AML-193 (cell line): ENCODE results near the gene COL21A1.

Experiments used
- DNase-seq, 2 experiments: peaks; one replicate each; lab custom pipeline; 2025; lab: John Stamatoyannopoulos, UW

The COL21A1 gene

DNA sequence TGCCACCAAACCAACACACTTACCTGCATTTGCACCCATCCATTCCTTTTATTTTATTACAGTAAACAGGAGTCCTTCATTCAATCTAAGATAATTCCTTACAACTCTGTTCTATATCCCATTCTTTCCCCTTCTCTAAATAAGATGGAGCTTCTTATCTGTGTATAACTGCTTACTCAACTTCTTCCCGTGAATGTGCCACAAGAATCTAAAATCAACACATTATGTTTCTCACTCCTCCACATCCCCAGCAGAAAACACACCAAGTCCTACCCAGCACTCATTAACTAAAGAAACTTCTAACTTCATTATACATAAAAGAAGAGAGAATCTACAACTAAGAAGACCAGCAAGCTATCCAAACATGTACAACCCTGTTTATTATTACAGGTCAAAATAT is 141.1 kb downstream of the COL21A1 start:
- DNase-seq: no peak

DNA sequence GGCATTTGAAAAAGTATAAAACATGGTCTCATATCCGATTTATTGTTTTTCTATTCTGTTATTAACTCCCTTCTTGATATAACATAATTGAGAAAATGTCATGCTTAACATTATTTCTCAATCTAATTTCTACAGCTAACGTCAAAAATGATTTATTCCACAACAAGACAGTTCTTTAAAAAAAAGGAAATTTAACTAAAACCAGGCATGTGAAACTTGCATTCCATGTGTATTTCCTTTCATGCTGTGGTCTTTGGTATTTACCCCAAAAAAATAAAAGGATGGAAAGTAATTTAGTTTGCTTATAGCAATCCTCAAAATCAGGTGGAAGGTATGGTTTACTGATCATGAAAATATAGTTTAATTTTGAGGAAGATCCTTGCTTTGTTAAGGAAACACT is 142.8 kb downstream of the COL21A1 start:
- DNase-seq: no peak

DNA sequence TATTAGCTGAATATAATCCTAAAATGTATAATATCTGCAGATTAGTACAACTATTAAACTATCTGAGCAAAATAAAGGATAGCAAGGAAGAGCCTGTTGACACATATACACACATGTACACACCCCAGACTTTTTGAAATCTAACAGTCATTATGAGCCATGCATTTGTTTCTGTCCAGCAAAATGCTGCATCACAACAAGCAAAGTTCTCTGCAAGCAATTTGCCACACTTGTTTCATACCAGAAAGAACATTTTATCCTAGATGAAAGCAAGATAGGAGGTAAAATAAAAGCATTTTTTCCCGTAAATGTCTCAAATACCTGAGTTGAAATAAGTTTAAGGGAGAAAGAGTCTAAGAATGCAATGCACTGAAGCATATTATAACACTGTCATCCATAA is 145.2 kb downstream of the COL21A1 start:
- no peak for DNase-seq

DNA sequence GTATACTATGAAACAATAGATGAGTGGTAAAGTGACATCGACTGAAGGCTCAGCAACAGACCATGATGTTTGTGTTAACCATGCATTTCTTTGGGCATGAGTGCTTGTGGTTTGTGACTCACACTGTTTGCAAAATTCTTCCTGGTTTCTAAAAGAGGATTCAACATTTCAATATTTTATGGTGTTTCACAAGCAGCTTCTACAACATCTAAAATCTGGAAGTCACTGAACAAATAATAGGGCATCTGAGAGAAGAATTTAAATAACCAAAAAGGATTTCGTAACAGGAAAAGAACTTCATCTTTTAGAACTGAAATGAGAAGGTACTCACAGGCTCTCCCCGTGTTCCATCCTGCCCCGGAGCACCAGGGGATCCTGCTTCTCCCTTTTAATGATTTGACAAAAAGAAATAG is 146.2 kb downstream of the COL21A1 start:
- peak; percentile 100 for DNase-seq

DNA sequence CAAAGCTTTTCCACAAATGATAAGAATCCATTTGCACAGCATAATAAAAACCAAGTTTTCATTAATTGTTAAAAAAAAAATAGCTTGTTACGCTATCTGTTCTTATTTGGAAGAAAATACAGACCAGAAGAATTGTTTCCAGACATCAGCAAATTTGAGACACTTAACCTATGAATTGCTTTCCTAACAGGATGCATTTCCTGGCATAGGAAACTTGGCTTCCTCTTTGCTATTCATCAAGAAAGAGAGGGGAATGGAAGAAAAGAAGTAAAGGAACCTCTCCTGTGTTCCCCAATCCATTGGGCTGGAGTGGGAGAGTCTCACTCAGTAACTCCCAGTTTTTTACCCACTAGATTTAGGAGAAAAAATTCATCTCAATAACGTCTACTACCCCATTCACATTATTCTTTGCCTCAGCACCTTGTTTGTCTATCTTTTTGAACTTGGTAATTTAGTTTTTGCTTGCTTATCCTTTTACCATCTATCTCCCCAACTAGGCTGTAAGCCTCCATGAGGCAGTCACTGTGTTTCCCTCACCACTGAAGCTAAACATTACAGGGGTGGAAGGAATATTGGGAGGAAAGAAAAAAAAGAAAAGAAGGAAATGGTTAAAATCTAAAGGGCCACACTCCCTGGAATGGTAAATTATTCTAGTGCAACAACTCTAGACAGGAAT is 150.3 kb downstream of the COL21A1 start:
- DNase-seq: no peak

DNA sequence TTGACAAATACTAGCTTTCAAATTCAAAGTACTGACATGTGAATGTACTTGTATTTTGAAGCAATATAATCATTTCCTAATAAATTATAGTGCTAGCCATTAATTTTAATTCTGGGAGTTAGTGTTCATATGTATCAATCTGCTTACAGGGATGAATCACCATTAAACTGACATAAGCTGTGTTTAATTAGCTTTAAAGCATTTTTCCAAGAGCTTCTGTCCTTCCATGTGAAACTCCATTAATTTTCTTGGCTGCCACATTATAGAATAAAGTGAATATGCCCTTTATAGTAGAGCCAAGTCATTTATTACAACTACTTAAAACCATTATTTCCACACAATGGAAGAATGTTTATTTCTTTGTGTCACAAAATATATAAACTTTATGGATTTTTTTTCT is 150.8 kb downstream of the COL21A1 start:
- DNase-seq: no peak

DNA sequence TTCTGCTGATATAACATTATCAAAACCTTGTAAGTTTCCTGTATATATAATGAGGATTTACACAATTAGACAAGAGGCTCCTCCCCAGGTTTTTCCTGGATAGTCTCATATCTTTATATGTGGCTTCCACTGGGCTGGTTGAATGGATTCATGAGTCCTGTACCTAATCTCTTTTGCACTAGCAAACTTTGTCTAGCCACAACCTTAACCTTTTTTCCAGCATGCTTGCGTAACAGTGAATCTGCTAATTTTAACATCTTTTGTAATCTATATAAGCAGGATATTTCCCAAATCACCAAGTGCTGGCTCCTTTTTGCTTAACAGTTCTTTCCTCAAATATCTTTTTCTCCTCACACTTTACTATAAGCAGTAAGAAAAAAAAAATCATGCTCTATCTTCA is 153.6 kb downstream of the COL21A1 start:
- peak; percentile 65 to 73 for DNase-seq

DNA sequence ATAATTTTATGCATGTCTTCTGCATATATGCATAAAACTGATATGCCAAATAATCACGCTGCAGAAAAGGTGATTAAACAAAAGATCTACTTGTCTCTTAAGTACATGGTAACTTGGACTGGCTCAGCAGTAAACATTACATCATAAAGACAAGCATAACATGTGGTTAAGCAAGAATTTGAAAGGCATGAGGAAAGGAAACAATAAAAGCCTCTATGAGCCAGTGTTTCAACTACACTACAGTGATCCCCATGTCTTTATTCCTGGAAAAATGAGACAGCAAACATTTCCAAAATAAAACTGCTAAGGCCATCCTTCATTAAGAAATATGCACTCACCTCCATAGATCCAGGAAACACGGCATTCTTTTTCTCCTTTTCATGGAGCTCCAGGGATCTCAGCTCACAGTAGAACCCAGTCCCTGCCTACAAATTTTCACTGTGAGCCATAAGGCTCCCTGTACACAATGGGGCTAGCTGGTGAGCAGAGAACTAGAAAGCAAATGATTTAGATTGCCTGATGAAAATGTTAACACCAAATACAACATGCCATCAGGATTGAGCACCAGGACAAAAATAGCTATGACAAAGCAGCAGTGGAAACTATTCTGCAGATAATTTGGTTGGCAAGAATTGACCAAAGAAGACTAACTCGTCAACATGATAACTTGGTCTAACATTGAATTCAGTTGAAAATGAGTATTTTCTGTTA is 156.1 kb downstream of the COL21A1 start:
- DNase-seq: peak; percentile 73 to 76

DNA sequence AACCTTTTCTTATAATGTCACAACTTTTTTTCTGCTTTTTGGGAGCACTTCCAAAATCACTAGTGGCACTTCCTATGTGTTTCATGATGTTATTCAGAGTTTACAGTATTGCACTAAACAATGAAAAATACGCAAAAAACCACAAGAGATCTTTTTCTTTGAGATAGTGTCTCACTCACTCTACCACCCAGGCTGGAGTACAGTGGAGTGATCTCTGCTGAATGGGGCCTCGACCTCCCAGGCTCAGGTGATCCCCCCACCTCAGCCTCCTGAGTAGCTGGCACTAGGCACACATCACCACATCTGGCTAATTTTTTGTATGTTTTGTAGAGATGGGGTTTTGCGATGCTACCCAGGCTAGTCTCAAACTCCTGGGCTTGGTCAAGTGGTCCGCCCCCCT is 158.7 kb downstream of the COL21A1 start:
- DNase-seq: no peak

DNA sequence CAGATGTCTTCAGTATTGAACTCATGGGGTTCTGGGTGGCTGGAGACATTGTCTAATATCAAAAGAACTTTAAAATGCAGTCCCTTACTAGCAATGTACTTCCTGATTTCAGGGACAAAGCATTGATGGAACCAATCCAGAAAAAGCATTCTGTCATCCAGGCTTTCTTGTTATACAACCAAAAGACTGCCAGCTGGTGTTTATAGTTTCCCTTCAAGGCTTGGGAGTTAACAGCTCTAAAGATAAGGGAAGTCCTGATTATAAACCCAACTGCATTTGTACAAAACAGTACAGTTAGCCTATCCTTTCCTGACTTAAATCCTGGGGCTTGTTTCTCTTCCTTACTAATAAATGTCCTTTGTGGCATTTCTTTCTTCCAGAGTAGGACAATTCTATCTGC is 160.0 kb downstream of the COL21A1 start:
- no peak for DNase-seq

DNA sequence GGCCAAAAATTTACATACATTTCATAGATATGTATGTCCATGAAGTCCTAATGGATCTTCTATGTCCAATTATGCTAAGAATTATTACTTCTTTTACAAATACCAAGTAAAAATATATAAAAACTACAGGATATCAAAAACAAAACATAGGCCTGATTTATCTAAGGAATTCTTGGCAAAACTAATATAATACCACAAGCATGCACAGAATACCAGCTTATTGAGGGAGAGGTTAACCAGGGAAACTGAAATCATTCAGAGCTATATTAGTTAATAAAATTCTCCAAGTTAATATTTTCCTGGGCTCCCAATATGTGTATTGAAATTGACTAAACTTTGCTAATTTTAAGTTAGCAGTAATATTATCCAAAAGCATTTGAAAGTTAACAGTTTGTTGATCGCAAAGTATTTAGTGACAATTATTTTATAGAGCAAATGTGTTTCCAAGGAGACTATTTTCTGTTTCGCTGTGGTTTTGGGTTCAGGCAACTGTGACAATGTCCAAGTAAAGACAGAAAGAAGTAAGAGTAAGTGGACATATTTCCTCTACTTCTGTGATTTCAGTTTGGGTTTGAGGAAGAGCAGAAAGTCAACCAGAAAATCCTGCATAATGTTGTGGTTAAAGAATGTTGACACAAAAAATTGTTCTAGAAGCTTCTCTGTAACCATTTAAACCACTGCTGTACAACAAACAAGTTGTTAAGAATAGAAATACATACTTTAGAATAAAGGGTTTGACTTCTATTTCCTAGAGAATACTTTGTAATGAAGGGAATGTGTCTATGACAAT is 167.4 kb downstream of the COL21A1 start:
- DNase-seq: no peak

DNA sequence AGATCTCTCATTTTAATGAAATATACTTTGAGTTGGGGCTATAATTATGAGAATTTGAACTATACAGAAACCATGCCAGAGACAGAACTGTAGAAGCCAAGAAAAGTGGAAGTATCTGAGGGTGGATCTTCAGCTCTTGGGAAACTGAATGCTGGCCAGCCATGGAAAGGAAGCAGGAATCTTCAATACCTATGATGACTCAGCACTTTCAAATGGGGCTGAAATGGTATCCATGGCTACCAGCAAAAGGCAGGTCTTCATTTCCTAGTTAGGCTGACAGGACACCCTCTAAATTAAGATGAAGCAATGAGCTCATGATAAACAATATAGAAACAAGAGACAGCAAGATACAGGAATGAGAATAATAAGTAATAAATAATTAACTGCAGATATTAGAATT is 171.3 kb downstream of the COL21A1 start:
- DNase-seq: no peak

DNA sequence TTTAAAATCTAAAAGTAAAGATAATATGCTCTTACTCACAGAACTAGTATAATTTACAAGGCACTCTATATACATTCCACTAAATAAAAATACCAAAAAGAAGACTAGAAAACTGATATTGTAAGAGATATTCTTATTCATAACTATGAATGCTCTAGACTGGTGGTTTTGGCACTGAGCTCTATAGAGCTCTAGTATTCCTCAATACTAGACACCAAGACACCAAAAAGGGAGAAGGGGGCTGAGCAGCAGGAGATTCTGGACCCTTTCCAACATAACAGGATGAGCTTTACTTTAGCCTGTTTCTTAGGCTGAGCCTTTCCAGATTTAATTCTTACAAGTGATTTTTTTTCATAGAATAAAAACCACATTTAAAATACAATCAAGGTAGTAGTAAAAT is 173.6 kb downstream of the COL21A1 start:
- DNase-seq: no peak

DNA sequence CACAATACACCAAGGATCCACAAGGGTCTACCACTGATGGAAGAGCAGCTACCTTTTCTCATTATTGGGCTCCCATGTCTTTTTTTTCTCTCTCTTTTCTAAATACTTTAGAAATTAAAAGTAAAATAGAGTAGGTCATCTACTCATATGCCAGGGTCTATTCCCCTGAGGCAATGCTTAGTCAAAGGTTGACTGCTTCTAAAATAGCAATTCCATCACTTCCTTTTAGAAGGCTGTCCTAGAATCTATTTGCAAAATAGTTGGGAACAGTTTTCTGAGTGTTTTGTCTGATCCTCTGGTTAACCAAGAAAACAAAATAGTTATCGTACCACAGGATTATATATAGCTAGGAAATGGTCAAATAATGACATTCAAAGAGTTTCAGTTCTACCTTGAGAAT is 174.1 kb downstream of the COL21A1 start:
- no peak for DNase-seq

DNA sequence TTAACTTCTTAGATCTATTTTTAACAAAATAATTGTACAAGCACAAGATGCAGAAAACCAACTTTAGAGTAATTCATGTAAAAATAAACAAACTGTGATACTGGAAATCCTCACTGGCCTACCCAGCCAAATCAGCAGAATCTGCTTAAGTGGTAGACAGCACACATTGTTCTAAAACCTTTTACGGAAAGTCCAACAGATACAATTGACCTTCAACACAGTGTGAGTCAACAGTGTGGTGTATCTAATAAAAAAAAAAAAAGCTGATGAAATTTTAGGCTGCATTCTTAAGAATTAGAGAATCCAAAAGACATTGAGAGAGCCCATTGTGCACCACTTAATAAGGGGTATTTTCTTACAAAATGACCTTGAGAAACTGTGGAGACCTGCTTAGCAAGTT is 174.5 kb downstream of the COL21A1 start:
- no peak for DNase-seq

DNA sequence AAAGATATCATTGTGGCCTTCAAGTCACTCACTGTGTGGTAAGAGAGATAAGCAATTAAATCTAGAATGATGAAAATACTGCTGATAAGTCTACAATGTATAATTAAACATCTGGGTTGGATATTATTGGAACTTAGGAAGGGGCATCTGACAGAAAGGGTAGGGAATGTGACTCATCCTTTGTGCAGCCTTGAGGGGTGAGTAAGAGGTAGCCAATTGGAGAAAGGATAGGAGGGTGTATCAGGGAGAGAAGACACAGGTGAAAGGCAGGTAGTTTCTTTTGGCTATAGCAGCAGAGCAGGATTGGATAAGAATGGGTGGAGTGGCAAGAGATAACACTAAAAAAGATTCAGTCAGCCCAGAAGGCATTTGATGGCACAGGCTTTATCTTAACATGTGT is 182.0 kb downstream of the COL21A1 start:
- DNase-seq: no peak

DNA sequence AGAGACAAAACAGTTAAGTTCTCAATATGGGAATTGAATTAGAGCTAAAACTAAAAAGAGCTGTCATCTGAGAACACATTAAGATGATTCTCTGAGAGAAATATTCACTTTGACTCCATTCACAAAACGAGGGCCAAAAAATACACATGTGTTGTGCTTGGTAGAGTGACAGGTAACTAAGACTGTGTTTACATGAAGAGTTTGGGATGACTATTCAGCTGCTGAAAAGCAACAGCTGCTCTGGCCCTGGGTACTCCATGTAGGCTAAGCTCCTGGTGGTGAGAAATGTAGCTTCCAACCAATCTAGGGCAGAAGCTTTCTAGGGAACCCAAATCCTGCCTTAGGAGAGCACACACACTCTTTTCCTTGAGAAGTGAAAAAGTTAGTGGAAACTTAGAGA is 184.5 kb downstream of the COL21A1 start:
- DNase-seq: no peak

DNA sequence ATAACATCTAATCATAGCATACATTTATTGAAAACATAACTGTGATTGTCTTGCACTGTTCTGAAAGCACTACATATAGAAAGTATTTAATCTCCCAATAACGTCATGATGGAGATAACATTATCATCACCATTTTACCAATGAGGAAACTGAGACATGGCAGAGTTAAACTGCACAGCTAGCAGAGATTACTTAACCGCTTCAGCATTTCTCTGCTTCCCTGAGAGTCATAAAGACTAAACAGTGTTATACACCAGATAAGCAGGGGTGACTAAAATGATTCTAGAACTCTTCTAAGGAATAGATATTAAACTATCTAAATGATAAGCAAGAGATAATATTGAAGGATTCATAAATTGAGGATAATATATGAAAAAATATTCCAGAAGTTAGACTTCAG is 188.7 kb downstream of the COL21A1 start:
- no peak for DNase-seq

DNA sequence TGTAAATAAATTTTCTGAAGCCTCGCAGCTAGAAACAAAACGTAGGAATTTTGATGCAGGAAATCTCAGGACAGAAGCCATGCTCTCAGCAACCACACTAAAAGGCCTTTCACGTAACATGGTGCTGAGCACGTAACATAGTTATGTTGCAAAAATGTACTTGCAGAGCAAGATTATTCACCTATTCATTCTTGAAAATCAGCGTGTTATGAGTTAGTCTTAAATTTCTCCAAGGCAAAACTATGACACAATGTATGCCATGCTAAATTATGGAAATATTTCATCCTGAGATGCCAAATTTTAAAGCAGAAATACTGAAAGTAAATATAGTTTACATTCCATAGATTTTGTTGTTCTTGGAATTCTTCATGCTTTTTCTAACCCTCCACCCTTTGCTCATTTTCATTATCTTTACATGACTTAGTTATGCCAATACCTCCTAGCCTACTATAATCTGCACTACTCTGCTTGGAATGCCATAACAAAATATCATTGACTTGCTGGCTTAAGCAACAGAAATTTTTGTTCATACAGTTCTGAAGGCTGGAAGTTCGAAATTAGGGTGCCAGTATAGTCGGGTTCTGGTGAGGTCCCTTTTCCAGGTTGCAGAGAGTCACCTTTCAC is 192.2 kb downstream of the COL21A1 start:
- DNase-seq: no peak

DNA sequence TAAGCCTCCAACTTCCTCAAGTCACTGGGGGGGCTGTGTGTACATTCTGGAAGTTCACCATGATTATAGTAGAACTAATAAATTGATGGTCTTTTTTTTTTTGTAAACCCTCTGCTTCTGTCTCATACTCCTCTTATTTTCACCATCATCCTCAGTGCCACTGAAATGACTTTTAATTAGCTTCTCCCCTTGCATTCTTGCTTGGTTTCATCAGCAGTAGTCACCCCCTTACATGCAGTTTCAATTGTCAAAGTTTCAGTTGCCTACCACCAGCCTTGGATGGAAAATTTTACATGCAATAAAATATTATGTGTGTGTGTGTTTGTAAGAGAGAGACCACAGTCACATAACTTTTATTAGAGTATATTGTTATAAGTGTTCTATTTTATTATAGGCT is 196.2 kb downstream of the COL21A1 start:
- DNase-seq: no peak

DNA sequence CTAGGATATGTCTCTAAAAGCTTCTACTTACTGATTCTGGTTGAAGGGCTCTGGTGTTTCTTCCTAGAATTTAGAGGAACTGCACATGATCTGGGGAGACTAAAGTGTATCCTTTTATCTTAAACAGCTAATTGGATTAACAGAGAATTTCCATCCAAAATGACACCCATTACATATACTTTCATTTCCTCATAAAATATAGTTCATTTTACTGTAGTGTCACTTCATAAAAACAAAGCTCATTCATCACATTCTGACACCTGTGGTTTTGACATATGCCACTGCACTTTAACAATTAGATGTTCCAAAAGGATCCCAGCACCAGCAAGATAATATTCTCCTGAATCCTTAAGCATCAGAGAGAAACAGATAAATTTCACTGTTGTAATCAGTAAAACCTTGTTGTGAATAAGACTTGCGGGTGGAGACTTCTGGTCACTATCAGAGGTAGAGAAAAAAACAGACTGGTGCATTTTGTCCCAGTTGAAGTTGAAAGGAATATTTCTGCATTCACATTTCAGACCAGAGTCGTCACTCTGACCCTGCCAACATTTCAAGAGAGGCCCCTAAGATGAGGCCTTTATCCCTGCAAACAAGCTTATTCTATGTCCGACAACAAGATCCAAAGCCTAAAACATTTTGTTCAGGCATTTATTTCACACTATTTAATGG is 196.7 kb downstream of the COL21A1 start:
- DNase-seq: no peak

DNA sequence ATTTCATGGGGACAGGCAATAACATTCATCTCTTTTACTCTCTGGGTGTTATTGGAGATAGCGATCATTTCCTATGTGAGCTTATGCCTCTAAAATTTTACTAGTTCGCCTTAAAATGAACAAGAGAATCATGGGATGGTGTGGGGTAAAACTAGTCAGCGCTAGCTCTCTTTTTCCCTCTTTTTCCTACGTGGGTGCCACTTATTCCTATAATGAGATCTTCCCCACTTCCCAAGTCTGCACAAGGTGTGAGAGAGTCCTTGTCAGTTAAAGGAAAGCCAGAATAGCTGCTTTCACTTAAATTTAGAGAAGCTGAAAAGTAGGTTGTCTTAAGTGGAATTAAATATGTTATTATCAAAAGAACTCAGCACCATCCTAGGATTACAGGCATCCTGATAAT is 198.8 kb downstream of the COL21A1 start:
- no peak for DNase-seq
